Kidney epithelial cell (primary cell): ENCODE measurements around the gene KCNH1. TPM values are rescaled to one million over a fixed set of nuclear protein-coding genes. Genes with fewer than 3 reads are reported as not detected.
"Not testable (repeated sequence)": the region's sequence is repeated elsewhere in the genome, so short reads cannot be mapped to it uniquely, and the experiment has no call there.

ENCODE experiments used
- DNase-seq: peaks from one replicate; pipeline ENCODE4 v3.0.0-alpha.2; 2010; ENCODE audit warnings: low read depth
- H3K27me3 ChIP-seq: 2 replicates; pipeline ENCODE4 v1.6.0; 2011; ENCODE audit warnings: low read length; ENCODE audit not compliant: control insufficient read depth, insufficient read depth
- H3K36me3 ChIP-seq: 2 replicates; pipeline ENCODE4 v1.5.1; 2011; ENCODE audit warnings: low read length; ENCODE audit not compliant: control insufficient read depth, insufficient read depth
- H3K4me3 ChIP-seq: 2 replicates; pipeline ENCODE4 v1.5.1; 2011; ENCODE audit warnings: low read depth, mild to moderate bottlenecking, control low read depth, low read length
- total RNA-seq: library from RNA; depleted of rRNA; stranded (reverse); fragments of >200 nt; gene quantifications from 2 replicates; pipeline ENCODE4 v1.2.3, GENCODE V29; 2015
- TF ChIP-seq, protein P1 (sequence below): IDR thresholded peaks from 2 replicates; pipeline ENCODE4 v1.5.1; 2011; ENCODE audit warnings: mild to moderate bottlenecking, moderate library complexity, low read length, control low read depth, inconsistent platforms; ENCODE audit not compliant: insufficient read depth, poor library complexity, severe bottlenecking

Gene KCNH1
- total RNA-seq, 1 donor from 2014 or later: 14.3 TPM

DNA sequence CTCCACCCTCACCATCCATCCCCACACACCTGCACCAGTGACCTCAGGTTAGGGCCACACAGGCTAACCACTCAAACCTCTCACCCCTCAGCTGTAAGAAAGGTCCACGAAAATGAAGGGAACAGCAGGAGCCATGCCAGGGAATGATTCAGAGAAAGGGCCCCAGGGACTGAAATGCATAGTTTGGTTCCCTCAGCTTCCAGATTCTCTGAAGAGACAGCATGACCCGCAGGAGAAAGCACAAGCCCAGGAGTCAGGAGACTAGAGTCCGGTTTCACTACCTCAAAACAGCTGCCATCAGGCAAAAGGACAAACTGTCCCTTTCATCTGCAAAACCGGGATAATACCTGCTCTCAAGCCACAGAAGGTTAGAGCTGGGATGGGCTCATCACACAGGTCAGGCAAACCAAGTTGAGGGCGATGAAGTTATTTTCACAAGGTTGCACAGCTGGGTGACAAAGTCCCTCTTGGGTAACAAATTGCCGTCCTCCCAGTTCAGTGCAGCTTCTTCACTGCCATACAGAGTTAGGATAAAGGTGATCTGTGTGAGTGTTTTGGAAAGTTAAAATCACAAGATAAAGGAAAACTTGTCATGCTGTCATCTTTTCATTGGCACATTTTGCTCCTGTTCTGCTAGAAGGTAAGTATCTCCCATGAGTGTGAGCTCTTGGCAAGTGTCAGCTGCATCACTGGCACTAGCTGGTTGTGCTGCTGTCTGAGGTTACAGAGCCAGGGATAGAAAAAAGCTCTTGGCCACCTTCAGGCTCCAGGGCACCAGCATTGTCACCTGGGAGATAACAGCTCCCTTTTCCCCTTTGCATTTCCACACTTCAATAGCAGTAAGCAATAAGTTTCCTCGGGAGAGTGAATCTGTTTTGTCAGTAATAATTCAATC lies 120.4 kb downstream of the KCNH1 start:
- H3K4me3 ChIP-seq: no peak overlapping the region
- TF ChIP-seq, protein P1, sequence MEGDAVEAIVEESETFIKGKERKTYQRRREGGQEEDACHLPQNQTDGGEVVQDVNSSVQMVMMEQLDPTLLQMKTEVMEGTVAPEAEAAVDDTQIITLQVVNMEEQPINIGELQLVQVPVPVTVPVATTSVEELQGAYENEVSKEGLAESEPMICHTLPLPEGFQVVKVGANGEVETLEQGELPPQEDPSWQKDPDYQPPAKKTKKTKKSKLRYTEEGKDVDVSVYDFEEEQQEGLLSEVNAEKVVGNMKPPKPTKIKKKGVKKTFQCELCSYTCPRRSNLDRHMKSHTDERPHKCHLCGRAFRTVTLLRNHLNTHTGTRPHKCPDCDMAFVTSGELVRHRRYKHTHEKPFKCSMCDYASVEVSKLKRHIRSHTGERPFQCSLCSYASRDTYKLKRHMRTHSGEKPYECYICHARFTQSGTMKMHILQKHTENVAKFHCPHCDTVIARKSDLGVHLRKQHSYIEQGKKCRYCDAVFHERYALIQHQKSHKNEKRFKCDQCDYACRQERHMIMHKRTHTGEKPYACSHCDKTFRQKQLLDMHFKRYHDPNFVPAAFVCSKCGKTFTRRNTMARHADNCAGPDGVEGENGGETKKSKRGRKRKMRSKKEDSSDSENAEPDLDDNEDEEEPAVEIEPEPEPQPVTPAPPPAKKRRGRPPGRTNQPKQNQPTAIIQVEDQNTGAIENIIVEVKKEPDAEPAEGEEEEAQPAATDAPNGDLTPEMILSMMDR: no peak
- DNase-seq: no peak

DNA sequence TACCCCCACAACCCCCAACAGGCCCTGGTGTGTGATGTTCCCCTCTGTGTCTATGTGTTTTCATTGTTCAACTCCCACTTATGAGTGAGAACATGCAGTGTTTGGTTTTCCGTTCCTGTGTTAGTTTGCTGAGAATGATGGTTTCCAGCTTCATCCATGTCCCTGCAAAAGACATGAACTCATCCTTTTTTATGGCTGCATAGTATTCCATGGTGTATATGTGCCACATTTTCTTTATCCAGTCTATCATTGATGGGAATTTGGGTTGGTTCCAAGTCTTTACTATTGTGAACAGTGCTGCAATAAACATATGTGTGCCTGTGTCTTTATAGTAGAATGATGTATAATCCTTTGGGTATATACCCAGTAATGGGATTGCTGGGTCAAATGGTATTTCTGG lies 122.8 kb downstream of the KCNH1 start:
- H3K4me3 ChIP-seq, H3K27me3 ChIP-seq, H3K36me3 ChIP-seq, DNase-seq: not testable (repeated sequence)

More for the DNA sequence above, 120.4 kb downstream of the KCNH1 start:
- Histone ChIP-seq H3K36me3 (no peaks in the 10 kb centered on the region), H3K27me3 (no peaks in the 10 kb centered on the region)

DNA sequence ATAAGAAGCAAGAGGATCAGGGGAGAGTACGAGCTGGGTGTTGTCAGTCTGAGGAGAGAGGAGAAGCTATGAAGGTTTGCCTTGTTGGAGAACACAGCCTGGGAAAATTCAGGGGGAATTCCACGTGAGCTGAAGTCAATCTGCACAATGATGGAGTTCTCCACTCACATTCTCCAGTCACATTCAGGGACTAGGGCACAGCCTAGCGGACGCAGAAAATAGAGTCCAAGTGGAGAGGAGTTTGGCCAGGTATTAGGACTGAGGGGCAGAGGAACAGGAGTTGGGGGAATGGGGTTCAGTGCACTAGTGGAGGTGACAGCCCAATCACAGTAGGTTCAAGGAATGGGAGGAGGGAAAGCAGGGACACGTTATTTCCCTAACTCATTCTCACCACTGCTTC lies 124.0 kb downstream of the KCNH1 start:
- no peak for DNase-seq
- TF ChIP-seq, protein P1: no peak
- Histone ChIP-seq H3K36me3 (no peaks in the 10 kb centered on the region), H3K27me3 (no peaks in the 10 kb centered on the region), H3K4me3 (no peak overlapping the region)

DNA sequence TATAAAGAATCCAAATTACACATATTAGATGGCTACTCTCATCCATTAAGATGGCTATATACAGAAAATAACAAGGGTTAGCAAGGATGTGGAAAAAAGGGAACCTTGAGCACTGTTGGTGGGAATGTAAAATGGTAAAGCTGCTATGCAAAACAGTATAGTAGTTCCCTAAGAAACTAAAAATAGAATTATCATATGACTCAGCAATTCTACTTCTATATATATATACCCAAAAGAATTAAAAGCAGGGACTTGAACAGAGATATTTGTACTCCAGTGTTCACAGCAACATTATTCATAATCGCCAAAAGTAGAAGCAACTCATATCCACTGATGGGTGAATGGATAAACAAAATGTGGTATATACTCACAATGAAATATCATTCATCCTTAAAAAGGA lies 126.1 kb downstream of the KCNH1 start:
- no peak for DNase-seq
- no peaks in the 10 kb centered on the region for H3K36me3 ChIP-seq
- H3K27me3 ChIP-seq: no peaks in the 10 kb centered on the region
- no peak overlapping the region for H3K4me3 ChIP-seq
- TF ChIP-seq, protein P1: no peak

DNA sequence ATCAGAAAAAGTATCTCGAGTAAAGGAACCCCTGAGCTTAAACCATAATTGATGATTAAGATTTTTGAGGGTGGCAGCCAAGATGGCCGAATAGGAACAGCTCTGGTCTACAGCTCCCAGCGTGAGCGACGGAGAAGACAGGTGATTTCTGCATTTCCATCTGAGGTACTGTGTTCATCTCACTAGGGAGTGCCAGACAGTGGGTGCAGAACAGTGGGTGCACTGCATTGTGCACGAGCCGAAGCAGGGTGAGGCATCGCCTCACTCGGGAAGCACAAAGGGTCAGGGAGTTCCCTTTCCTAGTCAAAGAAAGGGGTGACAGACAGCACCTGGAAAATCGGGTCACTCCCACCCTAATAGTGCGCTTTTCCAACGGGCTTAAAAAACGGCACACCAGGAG lies 138.0 kb downstream of the KCNH1 start:
- not testable (repeated sequence) for H3K4me3 ChIP-seq, DNase-seq, H3K27me3 ChIP-seq, H3K36me3 ChIP-seq

DNA sequence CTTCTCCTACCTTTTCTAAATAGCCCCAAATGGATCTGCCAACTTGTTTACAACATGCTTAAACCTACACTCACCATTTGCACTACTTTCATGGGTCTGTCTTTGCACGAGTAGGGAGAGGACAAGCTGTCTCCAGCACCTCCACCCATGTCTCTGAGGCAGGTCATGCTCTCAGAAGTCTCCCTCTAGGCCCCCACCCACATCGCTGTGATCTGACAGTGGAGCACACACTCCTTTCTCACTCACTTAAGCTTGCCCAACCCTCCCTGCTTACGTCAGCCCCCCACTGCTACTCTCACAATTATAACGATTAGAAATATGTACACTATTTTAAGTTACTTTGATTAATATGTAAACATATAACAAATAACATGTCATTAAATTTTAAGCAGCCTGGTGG lies 141.1 kb downstream of the KCNH1 start:
- TF ChIP-seq, protein P1: no peak
- H3K36me3 ChIP-seq: no peaks in the 10 kb centered on the region

DNA sequence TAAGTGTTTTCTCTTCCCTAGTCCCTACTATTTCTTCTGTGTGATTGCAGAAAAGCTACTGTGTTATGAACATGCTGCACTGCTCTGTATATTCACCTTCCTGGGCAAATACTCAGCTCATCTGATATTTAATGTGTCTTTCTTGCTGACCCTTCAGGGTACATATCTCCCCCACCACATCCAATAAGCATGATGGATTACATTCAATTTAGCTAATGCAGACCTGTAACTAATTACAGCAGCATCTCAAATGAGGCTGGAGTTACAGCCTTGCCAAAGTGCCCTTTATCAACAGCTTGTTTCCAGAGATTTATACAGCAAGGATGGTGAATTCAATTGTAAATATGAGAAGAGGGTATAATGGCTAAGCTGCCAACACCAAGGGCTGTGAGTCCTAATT lies 144.0 kb downstream of the KCNH1 start:
- TF ChIP-seq, protein P1: no peak

More for the DNA sequence above, 141.1 kb downstream of the KCNH1 start:
- no peak overlapping the region for H3K4me3 ChIP-seq
- no peak for DNase-seq
- H3K27me3 ChIP-seq: no peaks in the 10 kb centered on the region

More for the DNA sequence above, 144.0 kb downstream of the KCNH1 start:
- no peak overlapping the region for H3K4me3 ChIP-seq
- H3K36me3 ChIP-seq: no peaks in the 10 kb centered on the region
- DNase-seq: no peak
- H3K27me3 ChIP-seq: no peaks in the 10 kb centered on the region
